HepG2 (cell line): ENCODE results near the gene GLIS2. TPM values are rescaled to one million over a fixed set of nuclear protein-coding genes. Genes with fewer than 3 reads are reported as not detected.
A peak's percentile ranks its signal among the peaks of the same experiment; 100 is the strongest.

ENCODE experiments used
- FOSL1 ChIP-seq: sonication (generic); formaldehyde crosslinking; IDR thresholded peaks from 2 replicates; pipeline ENCODE4 v1.9.0; 2021; ENCODE audit warnings: missing genetic modification reagents, borderline replicate concordance
- FOXK2 ChIP-seq: fragments of 450-650 bp; IDR thresholded peaks from 2 replicates; pipeline ENCODE4 v1.6.1; 2016
- HNRNPLL ChIP-seq: fragments of 200-400 bp; formaldehyde crosslinking; IDR thresholded peaks from 2 replicates; pipeline ENCODE4 v1.6.1; 2017; ENCODE audit warnings: mild to moderate bottlenecking, low read depth, low read length; ENCODE audit not compliant: poor library complexity, severe bottlenecking
- MTF2 ChIP-seq: sonication (generic); formaldehyde crosslinking; IDR thresholded peaks from 2 replicates; pipeline ENCODE4 v1.5.0; 2020; ENCODE audit warnings: missing genetic modification reagents, borderline replicate concordance
- PRDM10 ChIP-seq: sonication (generic); formaldehyde crosslinking; IDR thresholded peaks from 2 replicates; pipeline ENCODE4 v1.4.0; 2020; ENCODE audit warnings: low read depth, missing genetic modification reagents
- SOX6 ChIP-seq, 2 experiments: fragments of 450-650 bp in 1 of 2; sonication (generic) in 1 of 2; formaldehyde crosslinking in 1 of 2; IDR thresholded peaks; 2 replicates each; pipeline versions ENCODE4 v1.4.0 to v1.6.1; 2017 to 2020; ENCODE audit warnings: antibody characterized with exemption in 1 of 2, mild to moderate bottlenecking in 1 of 2, missing genetic modification reagents in 1 of 2
- ZKSCAN5 ChIP-seq: sonication (generic); formaldehyde crosslinking; IDR thresholded peaks from 2 replicates; pipeline ENCODE4 v1.5.1; 2020; ENCODE audit warnings: mild to moderate bottlenecking, missing genetic modification reagents
- ZNF556 ChIP-seq: sonication (generic); formaldehyde crosslinking; IDR thresholded peaks from 2 replicates; pipeline ENCODE4 v1.4.0; 2020; ENCODE audit warnings: mild to moderate bottlenecking, missing genetic modification reagents, borderline replicate concordance
- ZNF710 ChIP-seq: sonication (generic); formaldehyde crosslinking; IDR thresholded peaks from 2 replicates; pipeline ENCODE4 v1.5.0; 2020; ENCODE audit warnings: mild to moderate bottlenecking, missing genetic modification reagents, borderline replicate concordance
- ZNF747 ChIP-seq: sonication (generic); formaldehyde crosslinking; IDR thresholded peaks from 2 replicates; pipeline ENCODE4 v1.8.1; 2023; ENCODE audit warnings: missing genetic modification reagents, mild to moderate bottlenecking, borderline replicate concordance
- polyA plus RNA-seq, 8 experiments: library from polyadenylated mRNA; depleted of rRNA in 3 of 8; stranded (reverse) in 7 of 8; unstranded in 1 of 8; fragments of >200 nt; fragmentation: Illumina TruSeq in 4 of 8; extraction: Trizol in 4 of 8; gene quantifications; 2 replicates each; pipeline versions ENCODE4 v1.2.1 to v1.2.3, GENCODE V29; 2011 to 2016; ENCODE audit warnings: low read depth in 4 of 8, missing spikeins in 1 of 8, mixed read lengths in 1 of 8; ENCODE audit not compliant: insufficient read depth in 1 of 8
- total RNA-seq, 5 experiments: library from RNA; depleted of rRNA; stranded (reverse); fragments of >200 nt; fragmentation: Illumina TruSeq; extraction: Trizol; gene quantifications; 2 replicates each; pipeline ENCODE4 v1.2.3, GENCODE V29; 2016; ENCODE audit warnings: low read depth in 1 of 5
- TF ChIP-seq, protein P1 (sequence below): sonication (generic); formaldehyde crosslinking; conservative IDR thresholded peaks from 2 replicates; pipeline ENCODE4 v1.4.0; 2020; ENCODE audit warnings: mild to moderate bottlenecking, missing genetic modification reagents, moderate library complexity
- TF ChIP-seq, protein P2 (sequence below): sonication (generic); formaldehyde crosslinking; IDR thresholded peaks from 2 replicates; pipeline ENCODE4 v1.4.0; 2020; ENCODE audit warnings: mild to moderate bottlenecking, missing genetic modification reagents
- TF ChIP-seq, protein P3 (sequence below): IDR thresholded peaks from 2 replicates; pipeline ENCODE4 v1.6.1; 2016; ENCODE audit warnings: missing compliant biosample characterization, missing genetic modification reagents, borderline replicate concordance

The GLIS2 gene
- total and polyA plus RNA-seq, 2 of the 13 experiments (the other 11 are each of a cell fraction or from before 2014, with no cell fraction given) = 0.28 to 0.29 TPM

GRCh38 chr16:4313563-4314531 is 2.0 kb upstream of the GLIS2 start (continued):
- peak; percentile 51; the same call in 1 of the 2 replicates for TF ChIP-seq PRDM10 (CRISPR knock-in tag)
- TF ChIP-seq ZNF710 (CRISPR knock-in tag) = peak; percentile 64; the same call in 1 of the 2 replicates
- peak; percentile 73 for TF ChIP-seq ZNF556 (CRISPR knock-in tag)
- TF ChIP-seq, protein P1, sequence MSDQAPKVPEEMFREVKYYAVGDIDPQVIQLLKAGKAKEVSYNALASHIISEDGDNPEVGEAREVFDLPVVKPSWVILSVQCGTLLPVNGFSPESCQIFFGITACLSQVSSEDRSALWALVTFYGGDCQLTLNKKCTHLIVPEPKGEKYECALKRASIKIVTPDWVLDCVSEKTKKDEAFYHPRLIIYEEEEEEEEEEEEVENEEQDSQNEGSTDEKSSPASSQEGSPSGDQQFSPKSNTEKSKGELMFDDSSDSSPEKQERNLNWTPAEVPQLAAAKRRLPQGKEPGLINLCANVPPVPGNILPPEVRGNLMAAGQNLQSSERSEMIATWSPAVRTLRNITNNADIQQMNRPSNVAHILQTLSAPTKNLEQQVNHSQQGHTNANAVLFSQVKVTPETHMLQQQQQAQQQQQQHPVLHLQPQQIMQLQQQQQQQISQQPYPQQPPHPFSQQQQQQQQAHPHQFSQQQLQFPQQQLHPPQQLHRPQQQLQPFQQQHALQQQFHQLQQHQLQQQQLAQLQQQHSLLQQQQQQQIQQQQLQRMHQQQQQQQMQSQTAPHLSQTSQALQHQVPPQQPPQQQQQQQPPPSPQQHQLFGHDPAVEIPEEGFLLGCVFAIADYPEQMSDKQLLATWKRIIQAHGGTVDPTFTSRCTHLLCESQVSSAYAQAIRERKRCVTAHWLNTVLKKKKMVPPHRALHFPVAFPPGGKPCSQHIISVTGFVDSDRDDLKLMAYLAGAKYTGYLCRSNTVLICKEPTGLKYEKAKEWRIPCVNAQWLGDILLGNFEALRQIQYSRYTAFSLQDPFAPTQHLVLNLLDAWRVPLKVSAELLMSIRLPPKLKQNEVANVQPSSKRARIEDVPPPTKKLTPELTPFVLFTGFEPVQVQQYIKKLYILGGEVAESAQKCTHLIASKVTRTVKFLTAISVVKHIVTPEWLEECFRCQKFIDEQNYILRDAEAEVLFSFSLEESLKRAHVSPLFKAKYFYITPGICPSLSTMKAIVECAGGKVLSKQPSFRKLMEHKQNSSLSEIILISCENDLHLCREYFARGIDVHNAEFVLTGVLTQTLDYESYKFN = peak; percentile 78
- TF ChIP-seq ZKSCAN5 (CRISPR knock-in tag) = peak; percentile 92
- TF ChIP-seq, protein P2, sequence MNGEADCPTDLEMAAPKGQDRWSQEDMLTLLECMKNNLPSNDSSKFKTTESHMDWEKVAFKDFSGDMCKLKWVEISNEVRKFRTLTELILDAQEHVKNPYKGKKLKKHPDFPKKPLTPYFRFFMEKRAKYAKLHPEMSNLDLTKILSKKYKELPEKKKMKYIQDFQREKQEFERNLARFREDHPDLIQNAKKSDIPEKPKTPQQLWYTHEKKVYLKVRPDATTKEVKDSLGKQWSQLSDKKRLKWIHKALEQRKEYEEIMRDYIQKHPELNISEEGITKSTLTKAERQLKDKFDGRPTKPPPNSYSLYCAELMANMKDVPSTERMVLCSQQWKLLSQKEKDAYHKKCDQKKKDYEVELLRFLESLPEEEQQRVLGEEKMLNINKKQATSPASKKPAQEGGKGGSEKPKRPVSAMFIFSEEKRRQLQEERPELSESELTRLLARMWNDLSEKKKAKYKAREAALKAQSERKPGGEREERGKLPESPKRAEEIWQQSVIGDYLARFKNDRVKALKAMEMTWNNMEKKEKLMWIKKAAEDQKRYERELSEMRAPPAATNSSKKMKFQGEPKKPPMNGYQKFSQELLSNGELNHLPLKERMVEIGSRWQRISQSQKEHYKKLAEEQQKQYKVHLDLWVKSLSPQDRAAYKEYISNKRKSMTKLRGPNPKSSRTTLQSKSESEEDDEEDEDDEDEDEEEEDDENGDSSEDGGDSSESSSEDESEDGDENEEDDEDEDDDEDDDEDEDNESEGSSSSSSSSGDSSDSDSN = peak; percentile 83
- peak; percentile 49 for TF ChIP-seq HNRNPLL
- peak; percentile 66; the same call in 1 of the 2 replicates for TF ChIP-seq MTF2
- TF ChIP-seq FOXK2 = no peak
- peak; percentile 31; the same call in 1 of the 2 replicates for TF ChIP-seq ZNF747 (CRISPR knock-in tag)
- no peak for TF ChIP-seq FOSL1
- TF ChIP-seq SOX6 (IDR thresholded peaks at IDR 0.05) = no peak
- peak; percentile 71 for TF ChIP-seq SOX6 (CRISPR knock-in tag; IDR thresholded peaks at IDR 0.05)
- TF ChIP-seq, protein P3, sequence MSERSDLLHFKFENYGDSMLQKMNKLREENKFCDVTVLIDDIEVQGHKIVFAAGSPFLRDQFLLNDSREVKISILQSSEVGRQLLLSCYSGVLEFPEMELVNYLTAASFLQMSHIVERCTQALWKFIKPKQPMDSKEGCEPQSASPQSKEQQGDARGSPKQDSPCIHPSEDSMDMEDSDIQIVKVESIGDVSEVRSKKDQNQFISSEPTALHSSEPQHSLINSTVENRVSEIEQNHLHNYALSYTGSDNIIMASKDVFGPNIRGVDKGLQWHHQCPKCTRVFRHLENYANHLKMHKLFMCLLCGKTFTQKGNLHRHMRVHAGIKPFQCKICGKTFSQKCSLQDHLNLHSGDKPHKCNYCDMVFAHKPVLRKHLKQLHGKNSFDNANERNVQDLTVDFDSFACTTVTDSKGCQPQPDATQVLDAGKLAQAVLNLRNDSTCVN (CRISPR knock-in tag) = no peak
